Endometrium (tissue), 2 donors: ENCODE data around the gene PON1.

Experiments
- FAIRE-seq: peaks from 2 replicates; lab custom pipeline; 2012; peaks lifted over from hg19 to GRCh38; lab: Jason Lieb, UNC
- donor health status: control.
- donor health status: control.

The PON1 gene

DNA sequence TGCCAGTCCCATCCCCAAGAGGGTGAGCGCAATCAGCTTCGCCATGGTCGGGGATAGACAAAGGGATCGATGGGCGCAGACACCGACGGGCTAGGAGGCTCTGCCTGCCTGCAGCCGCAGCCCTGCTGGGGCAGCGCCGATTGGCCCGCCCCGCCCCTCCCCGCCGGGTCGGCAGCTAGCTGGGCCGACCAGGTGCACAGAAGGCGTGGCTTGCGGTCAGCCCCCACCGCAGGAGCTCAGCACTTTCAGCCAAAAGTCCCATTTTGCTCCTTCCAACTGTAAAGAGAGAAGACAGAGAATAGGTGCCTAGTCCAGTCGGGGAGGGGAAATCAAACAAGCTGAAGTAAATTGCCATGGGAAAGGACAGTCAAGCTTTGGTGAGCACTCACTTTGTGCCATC is at the start of gene PON1:
TSS of gene PON1 (minus strand) at position 102 of the 400 bp plus-strand sequence. CDS start at position 45, 57 bp downstream.
- no peak for FAIRE-seq

DNA sequence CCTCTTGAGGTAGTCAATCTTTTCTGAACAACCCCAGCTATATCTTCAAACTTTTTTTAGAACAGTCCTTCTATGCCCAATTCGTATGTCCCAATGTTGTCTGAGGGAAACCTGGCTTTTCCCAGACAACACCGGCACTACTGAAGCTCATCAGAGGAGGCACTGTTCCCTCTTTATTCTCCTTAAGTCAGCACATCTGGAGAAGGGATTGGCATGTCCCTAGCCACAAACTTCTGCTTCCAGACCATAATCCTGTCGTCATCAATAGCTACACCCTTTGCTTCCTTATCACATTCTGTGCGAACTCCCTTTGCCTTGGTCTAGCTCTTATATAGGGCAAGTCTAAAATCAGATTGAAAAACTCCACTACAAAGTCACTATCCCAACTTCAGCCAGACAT is 49.0 kb upstream of the PON1 start:
- FAIRE-seq: no peak

DNA sequence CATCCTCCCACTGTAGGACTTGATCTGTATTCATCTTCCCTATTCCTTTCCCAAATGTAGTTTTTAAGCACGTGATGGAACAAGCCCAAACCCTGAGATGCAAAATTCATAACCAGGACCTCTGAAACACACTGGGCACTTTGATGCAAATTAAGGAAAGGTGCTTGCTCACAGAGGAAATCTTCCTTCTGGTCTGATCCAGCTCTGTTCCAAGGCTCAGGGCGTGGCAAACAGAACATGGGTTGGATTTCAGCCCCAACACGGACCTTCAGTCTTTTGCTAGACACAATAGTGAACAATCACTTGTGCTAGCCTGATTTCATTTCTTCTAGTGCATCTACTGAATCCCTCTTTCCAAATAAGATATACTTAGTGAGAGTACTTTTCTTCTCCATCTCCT is 43.9 kb upstream of the PON1 start:
- no peak for FAIRE-seq

DNA sequence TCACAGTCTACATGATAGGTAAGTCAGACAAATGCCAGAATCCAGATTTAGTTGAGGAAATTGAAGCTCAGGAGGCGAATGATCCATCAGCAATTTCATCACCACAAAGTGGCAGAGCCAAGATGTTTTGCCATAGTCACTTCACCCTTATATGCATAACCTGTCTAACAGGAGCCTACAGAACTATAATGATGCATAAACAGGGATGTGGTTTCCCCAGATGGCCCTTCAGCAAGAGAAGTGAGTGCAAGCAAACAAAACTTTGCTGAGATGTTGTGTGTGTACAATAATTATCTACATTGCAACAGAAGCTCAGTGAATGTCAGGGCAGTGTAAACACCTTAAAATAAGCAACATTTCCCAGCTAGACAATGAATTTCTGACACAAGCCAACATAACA is 43.3 kb upstream of the PON1 start:
- FAIRE-seq: no peak

DNA sequence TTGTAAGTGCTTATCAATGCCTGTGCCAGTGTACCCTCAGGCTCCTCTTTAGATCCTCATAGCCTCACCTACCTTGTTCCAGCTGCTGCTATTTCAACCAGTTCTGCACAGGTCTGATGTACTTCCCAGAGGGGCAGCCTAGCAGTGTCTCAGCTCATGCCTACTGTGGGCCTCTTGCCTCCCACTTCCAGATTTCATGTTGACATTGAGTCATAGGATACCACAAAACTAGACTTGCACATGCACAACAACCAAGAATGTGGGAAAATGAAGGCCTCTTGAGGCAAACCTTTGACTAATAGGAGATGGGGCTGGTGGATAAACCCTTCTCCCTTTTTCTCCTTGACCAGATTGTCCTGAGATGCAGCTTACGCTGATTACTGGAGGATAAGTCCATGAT is 40.8 kb upstream of the PON1 start:
- no peak for FAIRE-seq

DNA sequence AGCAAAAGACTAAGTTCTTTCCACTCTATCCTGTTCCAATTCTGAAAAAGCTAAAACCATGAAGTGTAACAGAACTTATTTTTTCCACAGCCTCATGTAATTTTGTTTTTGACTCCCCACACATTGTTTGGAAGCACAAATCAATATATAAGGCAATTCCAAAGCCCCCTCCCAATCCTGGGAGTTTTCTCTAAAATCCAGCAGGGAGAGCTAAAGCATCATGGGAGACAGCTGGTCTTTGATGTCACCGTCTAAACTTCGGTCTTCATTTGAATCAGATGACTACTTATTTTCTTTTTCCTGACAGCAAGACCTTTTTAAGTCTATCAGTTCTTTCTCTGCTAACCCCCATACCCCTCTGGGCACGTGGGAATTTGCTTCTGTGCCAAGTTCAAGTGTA is 33.3 kb upstream of the PON1 start:
- FAIRE-seq: no peak

DNA sequence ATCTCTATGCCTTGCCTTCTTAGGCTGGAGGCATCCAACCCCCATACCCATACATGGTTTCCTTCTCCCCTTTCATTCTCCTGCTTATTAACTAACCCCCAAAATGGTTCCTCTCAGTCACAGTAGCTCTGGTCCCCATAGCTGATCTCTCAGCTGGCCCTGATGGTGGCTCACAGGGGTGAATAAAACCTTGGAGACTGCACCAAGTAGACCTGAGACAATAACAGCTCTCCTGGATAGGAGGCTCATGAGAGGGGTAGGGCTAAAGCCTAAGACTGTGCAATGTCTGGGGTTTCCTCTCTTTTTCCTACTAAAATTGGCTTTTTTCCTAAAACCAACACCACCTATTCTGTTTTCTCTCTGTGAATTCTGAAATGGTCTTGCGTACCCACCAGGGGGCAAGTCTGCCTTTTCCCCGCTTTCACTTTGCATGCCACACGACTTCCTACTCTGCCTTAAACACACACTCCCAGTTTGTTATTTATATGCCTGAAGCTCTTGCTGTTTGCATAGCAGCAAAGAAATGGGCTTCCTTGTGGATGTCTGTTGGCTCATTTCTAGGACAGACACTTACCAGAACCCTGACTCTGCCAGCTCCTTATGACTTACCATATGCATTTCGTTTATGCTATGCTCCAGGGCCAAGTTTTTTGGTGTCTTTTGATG is 18.4 kb upstream of the PON1 start:
- FAIRE-seq: no peak

DNA sequence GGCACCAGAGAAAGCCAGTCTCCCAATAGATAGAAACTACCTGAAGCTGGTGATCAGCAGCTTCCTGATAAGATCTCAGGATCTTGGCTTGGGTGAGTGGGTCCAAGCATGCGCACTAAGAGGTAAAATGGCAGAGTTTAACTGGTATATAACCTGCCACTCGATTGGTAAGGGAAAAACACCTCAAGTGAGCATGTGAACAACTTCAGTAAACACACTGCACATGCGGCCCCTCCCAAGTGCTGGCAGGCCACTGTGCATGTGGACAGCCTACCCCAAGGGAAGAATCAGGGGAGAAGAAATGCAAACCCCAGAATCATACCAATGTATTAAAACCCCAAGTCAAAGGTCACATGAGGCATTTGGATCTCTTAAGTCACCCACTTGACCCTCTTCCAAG is 17.7 kb upstream of the PON1 start:
- FAIRE-seq: no peak

DNA sequence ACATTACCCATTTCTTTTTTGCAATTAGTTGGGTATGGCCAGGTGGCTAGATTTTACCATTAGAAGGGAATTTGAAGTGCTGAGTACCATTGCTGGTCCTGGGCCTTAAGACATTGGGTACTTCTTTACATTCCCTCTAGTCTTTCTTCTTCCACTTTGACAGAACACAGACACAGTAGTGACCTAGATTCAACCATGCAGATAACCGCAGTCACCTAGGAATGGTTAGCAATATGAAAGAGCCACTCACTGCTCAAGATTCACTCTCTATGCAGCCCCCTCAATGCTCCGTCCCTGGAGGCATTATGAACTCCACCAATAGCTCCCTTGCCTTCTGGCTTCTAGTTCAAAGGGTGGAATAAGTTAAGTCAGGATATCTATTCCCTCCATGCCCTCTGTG is 16.2 kb upstream of the PON1 start:
- no peak for FAIRE-seq

DNA sequence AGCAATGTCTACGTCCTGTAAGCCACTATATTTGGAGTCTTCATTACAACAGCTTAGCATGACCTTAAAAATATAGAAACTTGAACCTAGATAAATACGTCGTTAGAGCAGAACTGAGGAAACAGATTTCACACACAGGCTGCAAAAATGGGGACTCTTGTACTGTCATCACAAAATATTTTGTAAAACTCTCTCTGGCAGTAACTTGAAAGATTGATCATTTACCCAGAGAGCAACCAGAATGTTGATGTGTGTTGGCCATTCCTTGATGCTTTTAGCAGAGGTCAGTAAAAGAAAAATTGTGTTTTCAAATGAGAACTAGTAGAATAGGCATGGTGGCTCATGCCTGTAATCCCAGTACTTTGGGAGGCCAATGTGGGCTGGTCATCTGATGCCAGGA is 14.5 kb upstream of the PON1 start:
- FAIRE-seq: no peak

DNA sequence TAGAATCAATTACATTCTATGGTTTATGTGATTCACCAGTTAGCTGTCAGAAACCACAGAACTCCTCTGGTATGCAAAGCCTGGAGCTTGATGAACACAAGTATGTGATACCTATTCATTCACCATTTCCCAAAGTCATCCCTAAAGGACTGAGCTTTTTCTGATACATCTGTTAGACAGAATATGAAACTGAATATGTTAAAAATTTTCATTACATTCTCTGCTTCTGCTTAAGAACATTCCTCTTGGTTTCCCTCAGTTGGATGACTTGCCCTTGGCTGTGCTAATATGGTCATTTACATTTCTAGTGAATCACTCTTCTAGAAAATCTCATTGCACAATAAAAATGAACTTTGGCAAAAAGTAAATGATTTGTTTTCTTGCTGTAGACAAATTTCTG is 10.8 kb upstream of the PON1 start:
- FAIRE-seq: no peak

DNA sequence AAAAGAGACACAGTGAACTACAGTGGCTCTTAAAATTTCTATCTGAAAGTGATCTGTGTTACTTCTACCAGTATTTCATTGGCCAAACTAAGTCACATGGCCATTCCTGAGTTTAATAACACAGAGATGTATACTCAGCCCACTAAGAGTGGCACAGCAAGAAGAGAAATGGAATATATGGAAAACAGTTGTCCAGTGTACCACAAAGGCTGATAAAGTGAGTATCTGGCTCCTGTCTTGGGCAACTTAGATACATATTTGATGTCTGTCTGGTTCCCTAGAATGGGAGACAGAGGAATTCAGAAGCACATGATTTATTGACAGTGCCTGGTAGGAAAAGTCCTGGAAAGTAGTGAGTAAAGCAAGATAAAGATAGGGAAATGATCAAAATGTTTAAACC is 10.1 kb upstream of the PON1 start:
- FAIRE-seq: no peak

DNA sequence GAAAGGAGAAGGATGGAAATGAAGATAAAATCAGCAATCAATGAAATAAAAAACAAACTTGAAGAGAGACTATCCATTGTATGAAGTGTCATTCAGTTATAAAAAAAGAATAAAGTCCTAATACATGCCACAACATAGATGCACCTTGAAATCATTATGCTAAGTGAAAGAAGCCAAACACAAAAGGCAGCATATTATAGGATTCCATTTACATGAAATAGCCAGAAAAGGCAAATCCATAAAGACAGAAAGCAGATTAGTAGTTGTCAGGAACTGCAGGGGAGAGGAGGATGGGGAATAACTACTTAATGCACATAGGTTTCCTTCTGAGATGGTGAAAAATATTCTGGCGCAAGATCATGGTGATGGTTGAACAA is 6.6 kb upstream of the PON1 start:
- no peak for FAIRE-seq

DNA sequence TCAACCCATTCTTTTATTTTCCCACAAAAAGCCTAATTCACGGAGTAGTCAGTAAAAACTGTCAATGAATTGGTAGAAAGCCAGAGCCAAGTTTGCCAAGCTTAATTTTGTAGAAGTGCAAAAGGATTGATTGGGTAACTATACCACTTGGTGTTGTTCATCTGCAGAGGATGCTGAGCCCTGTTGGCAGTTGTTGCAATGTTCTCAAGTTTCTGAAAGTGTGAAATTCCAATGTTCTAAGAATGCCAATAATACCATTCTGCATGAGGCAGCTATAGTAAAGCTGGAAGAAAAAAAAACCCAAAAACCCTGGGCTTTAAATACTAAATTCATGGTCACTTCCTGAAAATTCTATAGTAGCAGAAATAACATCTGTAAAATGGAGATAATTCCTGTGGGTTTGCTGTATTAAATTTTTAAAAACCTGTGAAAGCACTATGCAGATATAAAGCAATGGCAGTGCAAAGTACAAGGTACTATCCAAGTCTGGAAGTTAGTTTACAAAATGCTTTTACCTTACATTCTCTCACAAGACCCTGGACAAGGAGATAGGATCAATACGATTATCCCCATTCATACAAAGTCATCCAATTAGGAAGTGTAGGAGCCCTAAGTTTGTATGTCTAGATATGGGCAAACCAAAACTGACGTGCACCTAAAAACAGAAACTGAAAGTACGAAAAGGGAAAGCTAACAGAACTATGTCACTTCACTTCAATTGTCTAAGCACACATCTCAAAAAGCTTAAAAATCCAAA is 6.0 kb upstream of the PON1 start:
- no peak for FAIRE-seq

DNA sequence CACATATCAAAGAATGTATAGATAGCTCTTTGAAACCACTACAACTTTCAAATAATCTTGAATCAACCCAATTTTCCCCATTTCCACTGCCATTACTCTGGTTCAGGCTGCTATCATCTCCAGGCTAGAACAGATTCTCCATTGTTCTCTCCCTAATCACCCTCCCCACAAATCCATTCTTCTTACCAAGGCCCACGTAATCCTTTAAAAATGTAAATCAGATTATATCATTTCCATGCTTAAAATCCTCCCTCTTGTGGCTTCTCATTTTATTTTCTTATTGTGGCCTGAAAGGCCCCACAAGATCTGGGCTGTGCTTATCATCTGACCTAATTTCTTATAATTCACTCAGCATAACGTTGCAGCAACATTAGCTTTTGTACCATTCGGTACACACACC is 3.0 kb upstream of the PON1 start:
- FAIRE-seq: no peak

DNA sequence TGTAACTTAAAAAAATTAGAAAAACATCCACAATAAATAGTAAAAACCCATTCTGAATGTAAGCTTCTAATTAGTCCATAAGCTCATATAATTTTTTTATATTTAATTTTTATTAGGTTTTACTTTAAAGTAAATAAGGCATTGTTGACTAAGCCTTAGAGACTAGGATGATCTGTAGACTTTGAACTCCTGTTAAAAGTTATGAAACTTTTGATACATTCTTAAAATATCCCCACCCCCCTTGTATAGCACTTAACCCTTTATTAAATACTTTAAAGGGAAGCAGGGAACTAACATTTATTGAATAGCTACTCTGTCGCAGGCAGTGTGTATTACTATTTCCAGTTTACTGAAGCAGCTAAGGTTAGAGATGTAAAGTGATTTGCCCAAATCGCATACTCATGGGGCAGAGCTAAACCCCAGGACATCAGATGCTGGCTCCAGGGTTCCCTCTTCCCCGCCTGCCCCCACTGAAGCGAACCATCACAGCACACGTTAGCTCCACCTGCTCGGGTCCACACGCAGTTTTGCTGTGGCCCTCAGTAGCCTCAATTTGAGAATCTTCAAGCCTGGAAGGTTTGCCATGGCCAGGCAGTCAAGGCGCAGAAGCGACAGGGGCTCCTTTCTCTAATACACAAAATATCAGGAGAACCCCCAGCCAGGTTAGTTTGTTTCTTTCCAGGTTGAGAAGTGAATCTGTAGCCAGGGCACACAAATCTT is 762 bp downstream of the PON1 start:
- no peak for FAIRE-seq

DNA sequence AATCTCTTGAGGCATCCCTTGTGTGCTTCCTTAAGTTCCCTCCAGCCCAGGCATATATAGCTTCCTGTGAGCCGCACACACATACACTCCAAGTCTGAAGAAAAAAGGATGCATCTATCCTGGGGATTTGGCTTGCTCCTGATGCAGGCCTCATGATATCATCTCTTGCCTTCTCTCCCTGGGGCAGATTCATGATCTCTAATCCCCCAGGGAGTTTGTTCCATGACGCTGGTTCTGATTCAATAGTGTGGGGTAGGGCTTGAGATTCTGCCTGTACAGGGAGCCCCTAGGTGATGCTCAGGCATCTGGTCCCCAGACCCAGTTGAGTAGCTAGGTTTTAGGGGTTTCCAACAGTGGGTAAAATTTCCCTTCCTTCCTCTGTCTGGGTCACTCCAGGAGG is 1.5 kb downstream of the PON1 start:
- no peak for FAIRE-seq

DNA sequence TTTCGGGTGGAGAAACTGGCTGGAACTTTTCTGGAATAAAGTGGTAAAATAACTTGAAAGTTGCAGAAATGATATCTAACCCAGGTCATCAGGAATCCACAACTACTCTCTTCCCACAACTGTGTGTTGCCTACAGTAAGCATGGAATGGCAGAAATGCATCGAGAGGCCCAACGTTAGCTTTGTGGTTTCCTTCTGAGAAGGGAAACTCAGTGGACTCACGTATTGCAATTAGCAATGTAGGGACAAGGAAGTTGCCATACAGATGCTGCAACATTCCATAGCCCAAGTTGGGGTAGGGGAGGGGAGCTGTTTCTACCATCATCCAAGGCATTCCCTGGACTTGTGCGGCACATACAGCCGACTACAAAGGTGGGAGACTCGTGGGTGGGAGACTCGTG is 1.9 kb downstream of the PON1 start:
- FAIRE-seq: no peak

DNA sequence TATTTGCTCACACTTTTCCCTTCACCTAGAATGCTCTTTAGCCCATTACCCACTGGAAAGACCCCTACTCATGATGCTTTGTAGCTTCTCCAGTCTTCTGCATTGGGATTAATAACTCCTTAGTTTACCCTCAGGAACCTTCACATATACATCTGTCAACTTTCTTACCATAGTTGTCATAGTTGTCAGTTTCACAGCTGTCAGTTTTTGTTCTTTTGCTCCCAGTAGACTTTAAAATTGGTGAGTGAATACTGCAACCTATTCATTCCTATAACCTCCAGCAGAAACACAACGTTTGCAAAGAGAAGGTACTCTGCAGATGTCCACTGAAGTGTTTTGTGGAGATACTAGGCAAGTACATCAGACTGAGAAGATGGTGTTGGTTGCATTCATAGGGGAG is 2.6 kb downstream of the PON1 start:
- FAIRE-seq: no peak

DNA sequence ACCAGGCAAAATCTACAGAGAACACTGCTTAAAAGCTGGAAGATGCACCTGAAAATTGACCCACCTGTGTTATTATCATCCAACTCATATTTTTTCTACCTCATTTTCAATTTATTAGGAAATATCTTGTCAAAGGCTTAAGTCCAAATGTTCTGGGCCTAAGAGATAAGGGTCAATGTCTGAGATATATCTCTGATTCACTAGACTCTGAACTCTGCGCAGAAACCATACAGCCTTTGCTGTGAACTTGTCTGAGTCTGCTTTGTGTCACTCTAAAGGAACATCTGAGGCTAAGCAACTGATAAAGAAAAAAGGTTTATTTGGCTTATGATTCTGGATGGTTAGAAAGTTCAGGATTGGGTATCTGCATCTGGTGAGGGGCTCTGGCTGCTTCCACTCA is 3.7 kb downstream of the PON1 start:
- FAIRE-seq: no peak

DNA sequence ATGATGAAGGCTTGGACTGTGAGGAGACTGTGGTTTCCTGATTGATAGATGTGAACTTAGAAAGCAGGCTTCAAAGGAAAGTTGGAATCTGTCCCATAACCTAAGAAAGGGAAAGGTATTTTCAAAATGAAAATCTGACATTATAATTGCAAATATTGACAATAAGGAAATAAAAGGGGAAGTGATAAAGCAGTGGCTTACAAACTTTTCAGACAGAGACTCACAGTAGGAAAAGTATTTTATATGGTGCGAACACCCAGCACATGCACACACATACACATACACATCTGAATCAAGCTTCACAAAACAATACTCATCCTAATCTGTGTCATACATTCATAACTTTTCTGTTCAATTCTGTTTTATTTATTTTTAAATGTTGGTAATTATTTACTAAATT is 4.8 kb downstream of the PON1 start:
- FAIRE-seq: no peak

DNA sequence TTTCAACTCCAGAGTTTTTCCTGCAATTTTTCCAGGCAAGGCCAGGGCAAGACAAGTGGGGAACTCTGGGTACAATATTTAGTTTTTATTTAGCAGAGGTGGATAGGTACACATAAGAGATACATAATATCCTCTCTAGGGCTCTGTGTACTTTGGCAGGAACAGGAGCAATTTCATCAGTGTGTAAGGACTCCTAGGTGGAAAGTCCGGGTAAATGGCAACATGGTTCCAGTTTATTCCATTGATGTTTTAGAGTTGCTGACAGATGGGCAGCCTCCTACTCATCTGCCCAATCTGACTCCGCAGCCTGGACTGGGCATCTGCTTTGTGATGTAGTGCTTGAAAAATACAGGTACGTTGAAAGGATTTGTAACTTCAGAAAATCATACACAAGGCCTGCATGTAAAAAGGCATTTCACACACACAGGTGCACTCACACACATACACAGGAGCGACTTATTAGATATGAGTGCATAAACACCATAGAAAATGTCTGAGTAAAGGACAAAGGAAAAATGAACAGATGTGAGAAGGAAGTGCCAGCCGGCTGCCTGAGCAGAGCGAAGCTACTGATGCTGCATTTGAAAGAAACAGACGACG is 5.7 kb downstream of the PON1 start:
- FAIRE-seq: no peak

DNA sequence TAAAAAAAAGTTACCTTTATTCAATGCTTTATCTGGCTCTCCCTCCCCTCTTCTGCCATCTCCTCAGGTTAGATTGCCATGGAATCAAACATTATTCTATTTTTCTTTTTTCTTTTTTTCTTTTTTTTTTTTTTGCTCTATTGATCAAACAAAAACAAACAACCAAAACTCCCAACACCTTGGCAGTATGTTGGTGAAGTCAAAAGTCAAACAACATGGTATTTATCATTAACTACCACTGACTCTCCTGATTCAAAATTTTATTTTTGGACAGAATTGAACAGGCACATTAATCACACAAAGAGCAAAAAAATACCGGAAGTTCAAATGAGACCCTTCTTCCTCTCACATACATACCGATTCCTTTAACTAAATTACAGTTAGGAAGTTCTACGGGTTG is 6.4 kb downstream of the PON1 start:
- FAIRE-seq: no peak
